Measurements from ENCODE around the gene LIF.
"Not testable (repeated sequence)": the region's sequence is repeated elsewhere in the genome, so short reads cannot be mapped to it uniquely, and the experiment has no call there.

The LIF gene

DNA sequence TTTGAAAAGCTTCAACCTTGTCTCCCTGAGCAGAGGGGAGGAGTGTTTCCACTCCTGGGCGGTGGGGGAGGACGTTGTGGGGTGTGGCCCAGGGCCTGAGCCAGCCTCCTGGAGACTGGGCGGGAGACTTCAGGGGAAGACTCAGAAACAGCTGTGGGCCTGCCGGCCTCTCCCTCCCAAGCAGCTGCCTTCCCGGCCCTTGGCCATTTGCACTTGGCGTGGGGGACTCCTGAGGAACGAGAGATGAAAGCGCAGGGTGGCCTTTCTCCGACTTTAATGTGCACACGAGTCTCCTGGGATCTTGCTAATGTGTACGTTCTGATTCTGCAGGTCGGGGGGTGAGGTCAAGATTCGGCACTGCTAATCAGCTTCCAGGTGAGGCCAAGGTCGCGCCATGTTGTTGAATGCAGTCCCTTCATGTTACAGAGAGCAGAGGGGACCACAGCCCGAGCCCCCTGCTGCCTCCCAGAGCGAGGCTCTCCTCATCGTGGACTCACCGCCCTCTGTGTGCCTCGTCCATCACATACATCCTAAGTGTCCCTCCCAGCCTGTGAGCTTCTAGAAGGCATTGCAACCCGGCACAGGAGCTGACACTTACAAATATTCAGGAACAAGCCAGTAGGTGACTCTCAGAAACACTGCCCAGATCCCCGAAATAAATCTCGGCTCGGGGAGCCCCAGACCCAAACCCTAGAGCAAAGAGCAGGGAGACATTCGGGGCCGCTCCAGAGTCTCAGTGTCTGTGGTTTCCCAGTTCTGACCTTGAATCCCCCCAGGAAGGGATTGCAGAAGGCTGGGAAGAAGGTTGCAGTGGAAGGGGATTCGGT, 7.7 kb downstream of the LIF start:
- H3K4me1 ChIP-seq = no peaks in the 10 kb centered on the region
- no peak overlapping the region for H3K4me3 ChIP-seq (ENCODE audit: low read depth, low read length)
- no peaks in the 10 kb centered on the region for H3K27me3 ChIP-seq
- TF ChIP-seq, protein P1, sequence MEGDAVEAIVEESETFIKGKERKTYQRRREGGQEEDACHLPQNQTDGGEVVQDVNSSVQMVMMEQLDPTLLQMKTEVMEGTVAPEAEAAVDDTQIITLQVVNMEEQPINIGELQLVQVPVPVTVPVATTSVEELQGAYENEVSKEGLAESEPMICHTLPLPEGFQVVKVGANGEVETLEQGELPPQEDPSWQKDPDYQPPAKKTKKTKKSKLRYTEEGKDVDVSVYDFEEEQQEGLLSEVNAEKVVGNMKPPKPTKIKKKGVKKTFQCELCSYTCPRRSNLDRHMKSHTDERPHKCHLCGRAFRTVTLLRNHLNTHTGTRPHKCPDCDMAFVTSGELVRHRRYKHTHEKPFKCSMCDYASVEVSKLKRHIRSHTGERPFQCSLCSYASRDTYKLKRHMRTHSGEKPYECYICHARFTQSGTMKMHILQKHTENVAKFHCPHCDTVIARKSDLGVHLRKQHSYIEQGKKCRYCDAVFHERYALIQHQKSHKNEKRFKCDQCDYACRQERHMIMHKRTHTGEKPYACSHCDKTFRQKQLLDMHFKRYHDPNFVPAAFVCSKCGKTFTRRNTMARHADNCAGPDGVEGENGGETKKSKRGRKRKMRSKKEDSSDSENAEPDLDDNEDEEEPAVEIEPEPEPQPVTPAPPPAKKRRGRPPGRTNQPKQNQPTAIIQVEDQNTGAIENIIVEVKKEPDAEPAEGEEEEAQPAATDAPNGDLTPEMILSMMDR (IDR thresholded peaks at IDR 0.05; ENCODE audit: low read depth, low read length) = no peak
- no peaks in the 10 kb centered on the region for H3K36me3 ChIP-seq
- no peak for DNase-seq
- no peaks in the 10 kb centered on the region for H3K9me3 ChIP-seq

DNA sequence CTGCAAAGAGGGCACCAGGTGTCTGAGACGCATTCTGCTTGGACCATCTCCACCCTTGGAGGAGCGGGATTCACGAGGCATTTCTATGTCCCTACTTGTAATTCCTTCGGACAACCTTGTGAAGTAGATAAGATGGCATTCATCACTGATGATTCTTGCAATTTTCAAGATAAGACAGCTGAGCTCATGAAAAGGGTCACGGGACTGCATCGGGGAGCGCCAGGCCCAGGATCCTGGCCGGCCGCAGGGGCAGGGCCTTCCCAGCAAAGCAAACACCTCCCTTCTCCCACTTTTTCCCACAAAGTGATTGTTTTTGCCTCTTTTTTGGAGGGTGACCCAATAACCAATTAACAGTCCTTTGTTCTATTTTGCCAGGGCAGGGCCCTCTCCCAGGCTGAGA, 8.4 kb downstream of the LIF start:
- H3K9me3 ChIP-seq = no peaks in the 10 kb centered on the region
- H3K36me3 ChIP-seq = no peaks in the 10 kb centered on the region
- H3K4me3 ChIP-seq (ENCODE audit: low read depth, low read length) = no peak overlapping the region
- H3K27me3 ChIP-seq = no peaks in the 10 kb centered on the region
- DNase-seq = no peak
- H3K4me1 ChIP-seq = no peaks in the 10 kb centered on the region
- TF ChIP-seq, protein P1 (IDR thresholded peaks at IDR 0.05; ENCODE audit: low read depth, low read length) = no peak

- no peak for DNase-seq
- TF ChIP-seq, protein P1 (IDR thresholded peaks at IDR 0.05; ENCODE audit: low read depth, low read length) = no peak
- Histone ChIP-seq H3K36me3 (no peaks in the 10 kb centered on the region), H3K27me3 (no peaks in the 10 kb centered on the region), H3K9me3 (no peaks in the 10 kb centered on the region), H3K4me3 (ENCODE audit: low read depth, low read length) (no peak overlapping the region), H3K4me1 (no peaks in the 10 kb centered on the region)
These were observed 9.7 kb downstream of the LIF start for GRCh38 chr22:30236875-30237274.

DNA sequence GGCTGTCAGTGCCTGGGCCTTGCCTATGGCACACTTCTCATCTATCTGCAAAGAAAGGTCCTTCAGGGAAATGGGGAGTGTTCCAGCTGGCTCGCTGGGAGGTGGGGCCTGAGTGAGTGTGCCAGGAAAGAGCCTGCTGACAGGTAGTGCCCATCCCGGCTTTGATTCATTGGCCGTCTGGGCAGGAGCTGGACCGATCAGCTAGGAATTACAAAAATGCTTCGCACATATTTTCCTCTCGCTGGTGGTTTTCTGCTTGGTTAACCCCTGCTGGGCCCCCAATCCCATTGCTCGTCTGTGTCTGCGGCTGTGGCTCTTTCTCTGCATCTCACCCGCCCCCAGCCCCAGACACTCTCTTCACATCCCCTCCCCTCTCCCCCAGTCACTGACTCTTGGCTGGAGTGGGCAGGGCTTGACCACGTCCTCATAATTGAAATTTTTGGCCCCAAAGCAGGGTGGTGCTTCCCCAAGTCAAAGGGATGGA, 10.8 kb downstream of the LIF start:
- Histone ChIP-seq H3K27me3 (no peaks in the 10 kb centered on the region), H3K36me3 (no peaks in the 10 kb centered on the region), H3K4me1 (no peaks in the 10 kb centered on the region), H3K4me3 (ENCODE audit: low read depth, low read length) (no peak overlapping the region), H3K9me3 (no peaks in the 10 kb centered on the region)
- no peak for DNase-seq
- TF ChIP-seq, protein P1 (IDR thresholded peaks at IDR 0.05; ENCODE audit: low read depth, low read length) = no peak

DNA sequence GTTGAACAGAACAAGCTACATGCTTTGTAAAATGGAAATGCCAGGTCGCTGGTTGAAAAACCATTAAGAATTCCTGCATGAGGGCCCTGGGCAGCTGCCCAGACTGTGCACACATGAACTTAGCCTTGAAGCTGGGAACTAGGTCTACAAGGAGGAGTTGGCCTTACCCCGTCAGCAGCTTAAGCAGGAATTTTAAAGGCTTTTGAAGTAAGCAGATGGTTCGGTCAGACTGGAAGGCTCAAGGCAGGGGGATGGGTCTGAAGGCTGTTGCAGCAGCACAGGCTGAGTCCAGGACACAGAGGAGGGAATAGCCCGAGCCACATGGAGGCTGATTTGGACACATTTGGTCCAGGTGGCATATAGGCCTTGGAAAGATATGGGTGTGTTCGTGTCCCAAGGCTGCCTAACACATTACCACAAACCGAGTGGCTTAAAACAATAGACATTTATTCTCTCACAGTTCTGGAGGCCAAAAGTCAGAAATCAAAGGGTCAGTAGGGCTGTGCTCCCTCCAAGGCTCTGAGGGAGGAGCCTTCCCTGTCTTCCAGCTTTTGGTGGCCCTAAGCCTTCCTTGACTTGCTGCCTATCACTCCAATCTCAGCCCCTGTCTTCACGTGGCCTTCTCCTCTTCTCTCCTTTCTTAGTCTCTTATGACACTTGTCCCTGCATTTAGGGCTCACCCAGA, 11.6 kb downstream of the LIF start:
- TF ChIP-seq, protein P1 (IDR thresholded peaks at IDR 0.05; ENCODE audit: low read depth, low read length) = no peak
- Histone ChIP-seq H3K27me3 (no peaks in the 10 kb centered on the region), H3K4me3 (ENCODE audit: low read depth, low read length) (no peak overlapping the region), H3K4me1 (no peaks in the 10 kb centered on the region), H3K36me3 (no peaks in the 10 kb centered on the region), H3K9me3 (no peaks in the 10 kb centered on the region)
- DNase-seq = no peak

DNA sequence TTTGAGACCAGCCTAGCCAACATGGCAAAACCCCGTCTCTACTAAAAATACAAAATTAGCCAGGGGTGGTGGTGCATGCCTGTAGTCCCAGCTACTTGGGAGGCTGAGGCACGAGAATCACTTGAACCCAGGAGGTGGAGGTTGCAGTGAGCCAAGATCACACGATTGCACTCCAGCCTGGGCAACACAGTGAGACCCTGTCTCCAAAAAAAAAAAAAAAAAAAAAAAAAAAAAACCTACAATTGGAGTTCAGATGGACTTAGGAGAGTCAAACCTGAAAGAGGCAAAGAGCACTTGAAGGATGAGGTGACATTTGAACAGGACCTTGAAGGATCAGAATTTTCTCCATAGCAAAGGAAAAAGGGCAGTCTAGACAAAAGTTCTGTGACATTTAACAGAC, 12.2 kb downstream of the LIF start:
- H3K9me3 ChIP-seq; H3K4me1 ChIP-seq; H3K4me3 ChIP-seq (ENCODE audit: low read depth, low read length); H3K27me3 ChIP-seq; H3K36me3 ChIP-seq; DNase-seq: not testable (repeated sequence)
